Measurements from ENCODE around the gene ERBB4. TPM values are rescaled to one million over a fixed set of nuclear protein-coding genes. Genes with fewer than 3 reads are reported as not detected.

Gene ERBB4
- total and polyA plus RNA-seq, 9 donors: 0.08 to 22.3 (median 1.2) TPM

DNA sequence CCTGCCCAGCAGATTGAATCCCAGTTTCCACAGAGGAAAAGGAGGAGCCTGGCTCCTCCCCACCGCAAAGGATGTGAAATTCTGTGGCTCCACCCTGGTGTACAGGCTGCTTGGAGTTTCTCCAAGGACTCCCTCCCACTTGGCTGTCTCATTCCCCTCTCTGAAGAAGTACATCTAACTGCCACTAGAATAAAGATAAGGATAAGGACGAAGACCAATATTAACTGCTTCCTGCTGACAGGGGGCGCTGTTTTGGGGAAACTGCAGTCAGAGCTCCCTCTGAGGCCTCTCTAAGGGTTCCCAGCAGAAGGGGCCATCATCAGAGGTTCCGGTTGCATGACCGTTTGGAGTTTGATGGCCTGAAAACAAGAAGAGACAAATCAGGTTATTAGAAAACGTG, 1191.3 kb downstream of the ERBB4 start:
- no peak for DNase-seq
- Histone ChIP-seq H3K27me3 (no peaks in the 10 kb centered on the region), H3K27ac (no peak overlapping the region), H3K4me3 (no peak overlapping the region), H3K9me3 (no peaks in the 10 kb centered on the region), H3K36me3 (no peaks in the 10 kb centered on the region), H3K4me1 (ENCODE audit: insufficient read depth) (no peaks in the 10 kb centered on the region)
- intact Hi-C loops (cut with DNase I): no loop called here
- TF ChIP-seq CTCF (IDR thresholded peaks at IDR 0.05) (no peak), EP300 (IDR thresholded peaks at IDR 0.05) (no peak), POLR2A (IDR thresholded peaks at IDR 0.05) (no peak)
- WGBS, 3 donors: 67 to 77% (median 67%) methylated on average over 6 of the region's 6 CpGs

GRCh38 chr2:211344289-211344688, 1194.3 kb downstream of the ERBB4 start:
- Histone ChIP-seq H3K4me3 (no peak overlapping the region), H3K36me3 (no peaks in the 10 kb centered on the region), H3K4me1 (ENCODE audit: insufficient read depth) (no peaks in the 10 kb centered on the region), H3K9me3 (no peaks in the 10 kb centered on the region), H3K27ac (no peak overlapping the region), H3K27me3 (no peaks in the 10 kb centered on the region)
- TF ChIP-seq POLR2A (IDR thresholded peaks at IDR 0.05): no peak
- TF ChIP-seq CTCF (IDR thresholded peaks at IDR 0.05): no peak
- TF ChIP-seq EP300 (IDR thresholded peaks at IDR 0.05): no peak
- intact Hi-C loops (cut with DNase I): no loop called here
- no peak for DNase-seq

DNA sequence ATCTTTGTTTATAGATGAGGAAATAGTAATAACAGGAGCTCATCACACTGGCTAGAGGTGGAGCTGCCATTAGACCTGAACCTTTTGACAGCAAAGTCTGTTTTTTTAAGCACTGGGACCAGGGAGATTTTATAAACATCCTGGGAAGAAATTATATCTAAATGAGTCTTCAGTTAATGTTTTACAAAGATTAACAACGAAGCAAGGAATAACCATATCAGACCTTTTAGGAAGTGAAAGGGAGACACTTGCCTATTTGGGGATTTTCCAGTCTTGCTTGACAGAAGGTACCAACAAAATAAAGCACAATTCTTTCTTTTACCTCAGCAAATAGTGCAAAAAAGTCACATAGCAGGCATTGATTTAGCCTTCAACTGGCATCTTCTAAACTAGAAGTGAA, 1205.2 kb downstream of the ERBB4 start:
- no peaks in the 10 kb centered on the region for H3K27me3 ChIP-seq
- no peaks in the 10 kb centered on the region for H3K36me3 ChIP-seq
- no peak overlapping the region for H3K27ac ChIP-seq
- no peaks in the 10 kb centered on the region for H3K4me1 ChIP-seq (ENCODE audit: insufficient read depth)
- no peaks in the 10 kb centered on the region for H3K9me3 ChIP-seq
- DNase-seq: no peak
- TF ChIP-seq CTCF (IDR thresholded peaks at IDR 0.05) (no peak), POLR2A (IDR thresholded peaks at IDR 0.05) (no peak), EP300 (IDR thresholded peaks at IDR 0.05) (no peak)
- intact Hi-C loops (cut with DNase I): no loop called here
- WGBS, 3 donors: 4 to 20% (median 8%) methylated on average over 1 of the region's 1 CpG
- H3K4me3 ChIP-seq: no peak overlapping the region

GRCh38 chr2:211331736-211332135, 1206.9 kb downstream of the ERBB4 start:
- no peak for DNase-seq
- intact Hi-C loops (cut with DNase I): no loop called here
- H3K9me3 ChIP-seq: no peaks in the 10 kb centered on the region
- TF ChIP-seq CTCF (IDR thresholded peaks at IDR 0.05): no peak
- no peaks in the 10 kb centered on the region for H3K27me3 ChIP-seq
- H3K36me3 ChIP-seq: no peaks in the 10 kb centered on the region
- no peak overlapping the region for H3K27ac ChIP-seq
- no peak overlapping the region for H3K4me3 ChIP-seq
- WGBS, 3 donors: 48 to 52% (median 51%) methylated on average over 2 of the region's 2 CpGs
- H3K4me1 ChIP-seq (ENCODE audit: insufficient read depth): no peaks in the 10 kb centered on the region

- H3K4me1 ChIP-seq (ENCODE audit: insufficient read depth): no peaks in the 10 kb centered on the region
- no peak overlapping the region for H3K27ac ChIP-seq
- H3K27me3 ChIP-seq: no peaks in the 10 kb centered on the region
- TF ChIP-seq CTCF (IDR thresholded peaks at IDR 0.05): no peak
- no peak for TF ChIP-seq EP300 (IDR thresholded peaks at IDR 0.05)
- TF ChIP-seq POLR2A (IDR thresholded peaks at IDR 0.05): no peak
- no peaks in the 10 kb centered on the region for H3K9me3 ChIP-seq
- intact Hi-C loops (cut with DNase I): no loop called here
- no peak overlapping the region for H3K4me3 ChIP-seq
- WGBS, 3 donors: 86 to 90% (median 89%) methylated on average over 10 of the region's 10 CpGs
- DNase-seq: no peak
- no peaks in the 10 kb centered on the region for H3K36me3 ChIP-seq
Observed at GRCh38 chr2:211329882-211330281, 1208.7 kb downstream of the ERBB4 start.

Data from ovary (tissue), 9 donors.